Smooth muscle cell of the brain vasculature (primary cell): ENCODE measurements around the gene PLAAT2.
"Not testable (repeated sequence)": the region's sequence is repeated elsewhere in the genome, so short reads cannot be mapped to it uniquely, and the experiment has no call there.

Source experiments
- DNase-seq: peaks from one replicate; pipeline ENCODE4 v3.0.0-alpha.2; 2012; ENCODE audit warnings: low read depth, low spot score

The PLAAT2 gene

GRCh38 chr11:63549411-63549810, 13.8 kb downstream of the PLAAT2 start:
- no peak for DNase-seq

GRCh38 chr11:63548178-63548577, 15.0 kb downstream of the PLAAT2 start:
- no peak for DNase-seq

- DNase-seq = no peak
These were observed 16.1 kb downstream of the PLAAT2 start for GRCh38 chr11:63547061-63547460.

- DNase-seq = no peak
These were observed 19.5 kb downstream of the PLAAT2 start for GRCh38 chr11:63543711-63544110.

GRCh38 chr11:63542506-63542905, 20.7 kb downstream of the PLAAT2 start:
- not testable (repeated sequence) for DNase-seq

- DNase-seq = peak; percentile 90
These were observed 25.7 kb downstream of the PLAAT2 start for GRCh38 chr11:63537293-63538101.

- peak; percentile 51 for DNase-seq
These were observed 26.4 kb downstream of the PLAAT2 start, which contains the start of gene PLAAT4 for GRCh38 chr11:63536669-63537292. PLAAT4 (plus strand) TSS chr11:63536808; CDS start chr11:63536869, 61 bp downstream.

- no peak for DNase-seq
These were observed 27.4 kb downstream of the PLAAT2 start for GRCh38 chr11:63535734-63536133.

- DNase-seq = no peak
These were observed 28.2 kb downstream of the PLAAT2 start for GRCh38 chr11:63534895-63535461.

GRCh38 chr11:63534076-63534475, 29.1 kb downstream of the PLAAT2 start:
- DNase-seq = no peak

GRCh38 chr11:63532799-63533475, 30.2 kb downstream of the PLAAT2 start:
- no peak for DNase-seq

GRCh38 chr11:63532117-63532516, 31.1 kb downstream of the PLAAT2 start:
- DNase-seq = no peak

GRCh38 chr11:63531074-63531792, 31.9 kb downstream of the PLAAT2 start:
- DNase-seq = peak; percentile 57

- DNase-seq = no peak
These were observed 33.2 kb downstream of the PLAAT2 start for GRCh38 chr11:63530021-63530420.

- not testable (repeated sequence) for DNase-seq
These were observed 33.8 kb downstream of the PLAAT2 start for GRCh38 chr11:63529373-63529772.

- not testable (repeated sequence) for DNase-seq
These were observed 34.4 kb downstream of the PLAAT2 start for GRCh38 chr11:63528729-63529278.

GRCh38 chr11:63528156-63528555, 35.0 kb downstream of the PLAAT2 start:
- DNase-seq = not testable (repeated sequence)

GRCh38 chr11:63527667-63528066, 35.5 kb downstream of the PLAAT2 start:
- DNase-seq = no peak

- DNase-seq = no peak
These were observed 40.0 kb downstream of the PLAAT2 start for GRCh38 chr11:63523151-63523550.

GRCh38 chr11:63521896-63522295, 41.3 kb downstream of the PLAAT2 start:
- no peak for DNase-seq

- DNase-seq = no peak
These were observed 42.5 kb downstream of the PLAAT2 start for GRCh38 chr11:63520606-63521170.
